Suppressor macrophage treated with lipopolysaccharide for 4 hours (primary cell): ENCODE measurements around the gene PSTK.

ENCODE experiments used
- DNase-seq: peaks from one replicate; pipeline ENCODE4 v3.0.0-alpha.2; 2020

The PSTK gene

GRCh38 chr10:122993797-122994336 lies 13.7 kb downstream of the PSTK start:
- DNase-seq, result no peak

- no peak for DNase-seq
Measured at GRCh38 chr10:122995936-122996335, 15.7 kb downstream of the PSTK start.

GRCh38 chr10:122997864-122998263 lies 17.7 kb downstream of the PSTK start:
- no peak for DNase-seq

GRCh38 chr10:122998360-122998917 lies 18.2 kb downstream of the PSTK start:
- DNase-seq, result no peak

GRCh38 chr10:122998934-122999333 lies 18.7 kb downstream of the PSTK start:
- DNase-seq, result no peak

- no peak for DNase-seq
Measured at GRCh38 chr10:122999347-122999746, 19.1 kb downstream of the PSTK start.

- DNase-seq, result no peak
Measured at GRCh38 chr10:123000155-123000554, 20.0 kb downstream of the PSTK start.

GRCh38 chr10:123001370-123001769 lies 21.2 kb downstream of the PSTK start:
- DNase-seq, result no peak

- DNase-seq, result no peak
Measured at GRCh38 chr10:123004298-123004697, 24.1 kb downstream of the PSTK start.

GRCh38 chr10:123007558-123008354 lies 27.6 kb downstream of the PSTK start:
- peak; percentile 72 for DNase-seq

GRCh38 chr10:123008355-123009104 lies 28.3 kb downstream of the PSTK start, which contains the start of the genes ACADSB and IKZF5:
Gene ACADSB (plus strand): TSS chr10:123009006. CDS start chr10:123009030, 24 bp downstream.
Gene IKZF5 (minus strand): TSS chr10:123008795. CDS start chr10:122998625, 10,170 bp downstream.
- peak; percentile 98 for DNase-seq

GRCh38 chr10:123009105-123009820 lies 29.1 kb downstream of the PSTK start:
- DNase-seq, result no peak

- DNase-seq, result no peak
Measured at GRCh38 chr10:123011987-123012386, 31.8 kb downstream of the PSTK start.

- no peak for DNase-seq
Measured at GRCh38 chr10:123013456-123014419, 33.5 kb downstream of the PSTK start.

GRCh38 chr10:123014772-123015171 lies 34.6 kb downstream of the PSTK start:
- DNase-seq, result no peak

GRCh38 chr10:123016228-123016627 lies 36.0 kb downstream of the PSTK start:
- no peak for DNase-seq

- no peak for DNase-seq
Measured at GRCh38 chr10:123017421-123018165, 37.4 kb downstream of the PSTK start.

- DNase-seq, result no peak
Measured at GRCh38 chr10:123018531-123018930, 38.3 kb downstream of the PSTK start.

GRCh38 chr10:123019264-123019663 lies 39.1 kb downstream of the PSTK start:
- no peak for DNase-seq

- no peak for DNase-seq
Measured at GRCh38 chr10:123019941-123020703, 39.9 kb downstream of the PSTK start.
